GM18526 (cell line): Measurements from ENCODE around the gene LRRFIP2.

Experiments used
- POLR2A ChIP-seq: IDR thresholded peaks from 3 replicates; pipeline ENCODE4 v1.6.1; 2011; ENCODE audit not compliant: insufficient read length; ENCODE audit errors: extremely low read depth

LRRFIP2 gene

DNA sequence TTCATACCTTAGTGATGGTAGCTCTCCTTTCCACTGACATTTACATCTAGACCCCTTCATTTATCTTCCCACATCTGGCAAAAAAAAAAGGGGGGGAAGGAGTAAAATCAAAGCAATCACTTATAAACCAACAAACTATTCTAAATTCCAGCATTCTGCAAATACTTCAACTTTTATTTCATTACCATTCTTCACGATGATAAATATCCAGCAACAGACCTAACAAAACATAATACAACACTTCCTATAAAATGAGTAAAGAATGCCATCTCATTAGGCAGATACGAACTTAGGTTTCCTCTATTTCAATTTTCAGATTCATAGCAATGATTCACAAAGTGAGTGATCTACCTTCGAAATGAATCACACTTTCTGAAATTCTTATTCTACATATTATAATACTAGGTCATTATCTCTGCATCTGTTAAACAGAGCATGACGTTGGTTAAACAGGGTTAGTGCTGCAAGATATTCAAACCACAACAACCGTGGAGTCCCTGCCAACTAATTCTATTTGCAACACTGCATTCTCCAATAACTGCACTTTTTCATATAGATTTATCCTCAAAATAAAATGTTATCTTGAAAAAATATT, at the start of gene LRRFIP2:
Gene LRRFIP2, minus strand, starts transcription at position 51 of the 595 bp plus-strand sequence. CDS start 25,599 bp downstream, outside the sequence.
- TF ChIP-seq POLR2A = no peak

GRCh38 chr3:37223576-37223975, 49.2 kb upstream of the LRRFIP2 start:
- no peak for TF ChIP-seq POLR2A

- no peak for TF ChIP-seq POLR2A
Measured at GRCh38 chr3:37223141-37223558, 48.8 kb upstream of the LRRFIP2 start.

- no peak for TF ChIP-seq POLR2A
Measured at GRCh38 chr3:37221407-37221806, 47.0 kb upstream of the LRRFIP2 start.

GRCh38 chr3:37219266-37219665, 44.9 kb upstream of the LRRFIP2 start:
- TF ChIP-seq POLR2A = no peak

- no peak for TF ChIP-seq POLR2A
Measured at GRCh38 chr3:37218206-37218605, 43.8 kb upstream of the LRRFIP2 start.

DNA sequence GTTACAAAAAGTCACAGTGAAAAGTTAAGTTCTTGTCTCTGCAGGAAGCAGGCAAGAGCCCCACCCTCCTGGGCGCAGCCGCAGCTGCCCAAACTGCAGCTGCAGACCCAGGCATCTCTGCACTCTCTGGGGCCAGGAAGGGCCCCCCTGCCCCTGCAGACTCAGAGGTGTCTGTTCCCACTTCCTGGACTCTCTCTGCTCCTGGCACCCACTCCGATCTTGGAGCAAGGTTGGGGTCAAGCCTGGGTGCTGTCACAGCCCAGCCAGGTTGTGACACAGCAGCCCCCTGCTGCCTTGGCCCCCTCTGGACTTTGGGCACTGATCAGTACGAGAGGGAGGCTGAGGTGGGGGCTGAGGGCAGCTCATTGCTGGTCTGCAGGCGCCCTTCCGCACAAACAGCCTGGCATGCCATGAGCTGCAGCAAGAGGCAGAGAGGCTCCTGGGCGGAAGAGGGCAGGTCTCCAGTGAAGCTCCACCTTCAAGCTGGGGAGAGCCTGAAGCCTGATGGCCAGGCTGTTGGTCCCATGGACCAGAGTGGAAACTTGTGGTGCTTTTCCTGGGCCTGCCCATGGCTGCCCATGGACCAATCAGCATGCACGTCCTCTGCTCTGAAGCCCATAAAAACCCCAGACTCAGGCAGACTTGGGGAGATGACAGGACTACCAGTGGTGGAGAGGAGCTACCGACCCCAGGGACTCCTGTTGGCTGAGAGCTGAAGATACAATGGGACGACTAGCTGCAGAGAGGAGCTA, 42.9 kb upstream of the LRRFIP2 start:
- no peak for TF ChIP-seq POLR2A

DNA sequence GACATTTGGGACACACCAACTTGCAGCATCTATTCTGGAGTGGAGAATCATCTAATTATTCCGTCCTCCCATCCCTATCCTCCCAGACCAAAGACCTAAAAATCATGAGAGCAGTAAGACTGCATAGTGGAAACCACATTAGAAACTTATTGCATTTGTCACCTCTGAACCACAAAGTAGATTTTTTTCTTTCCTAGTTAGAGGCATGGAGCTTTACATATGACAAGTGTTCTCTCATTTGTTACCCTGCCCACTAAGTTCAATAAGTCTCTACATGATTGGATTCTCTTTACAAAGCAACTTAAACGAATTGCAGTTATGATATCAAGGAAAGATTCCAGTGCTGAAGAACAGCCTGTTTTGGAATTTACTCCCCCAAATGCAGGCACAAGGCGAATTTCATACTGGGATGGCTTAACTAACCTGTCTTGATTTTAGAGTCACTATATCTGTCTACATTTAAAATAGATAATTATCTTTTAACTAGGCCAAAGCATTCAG, 42.3 kb upstream of the LRRFIP2 start:
- TF ChIP-seq POLR2A = no peak

- no peak for TF ChIP-seq POLR2A
Measured at GRCh38 chr3:37214076-37214475, 39.7 kb upstream of the LRRFIP2 start.

DNA sequence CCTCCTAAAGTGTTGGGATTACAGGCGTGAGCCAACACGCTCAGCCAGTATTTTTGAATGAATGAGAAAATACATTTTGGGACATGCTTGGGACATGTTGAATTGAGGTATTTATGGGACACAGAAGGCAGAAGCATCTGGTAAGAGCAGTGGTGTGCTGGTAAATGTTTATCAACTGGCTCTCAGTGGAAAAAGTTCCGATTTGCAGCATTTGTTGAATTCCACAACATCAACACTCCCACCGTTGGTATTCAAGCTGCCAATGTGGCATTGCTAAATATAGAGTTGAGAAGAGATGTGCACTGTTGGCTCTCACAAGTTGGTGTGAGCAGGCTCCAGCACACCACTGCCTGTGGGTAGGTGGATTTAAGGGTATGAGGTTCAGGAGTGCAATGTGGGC, 35.8 kb upstream of the LRRFIP2 start:
- TF ChIP-seq POLR2A = no peak

DNA sequence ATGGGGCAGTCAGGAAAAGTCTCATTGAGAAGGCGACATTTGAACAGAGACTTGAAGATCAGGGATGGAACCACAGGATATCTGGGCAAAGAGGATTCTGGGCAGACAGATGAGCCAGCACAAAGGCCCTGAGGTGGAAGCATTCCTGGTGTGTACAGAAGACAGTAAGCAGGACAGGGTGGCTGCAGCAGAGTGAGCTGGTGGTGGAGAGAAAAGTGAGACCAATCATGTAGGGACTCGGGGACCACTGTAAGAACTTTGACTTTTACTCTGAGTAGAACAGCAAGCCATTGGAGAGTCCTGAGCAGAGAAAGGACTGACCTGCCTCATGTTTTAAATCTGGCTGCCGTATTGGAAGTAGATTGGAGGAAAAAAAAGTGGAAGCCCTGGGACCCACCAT, 29.9 kb upstream of the LRRFIP2 start:
- no peak for TF ChIP-seq POLR2A

DNA sequence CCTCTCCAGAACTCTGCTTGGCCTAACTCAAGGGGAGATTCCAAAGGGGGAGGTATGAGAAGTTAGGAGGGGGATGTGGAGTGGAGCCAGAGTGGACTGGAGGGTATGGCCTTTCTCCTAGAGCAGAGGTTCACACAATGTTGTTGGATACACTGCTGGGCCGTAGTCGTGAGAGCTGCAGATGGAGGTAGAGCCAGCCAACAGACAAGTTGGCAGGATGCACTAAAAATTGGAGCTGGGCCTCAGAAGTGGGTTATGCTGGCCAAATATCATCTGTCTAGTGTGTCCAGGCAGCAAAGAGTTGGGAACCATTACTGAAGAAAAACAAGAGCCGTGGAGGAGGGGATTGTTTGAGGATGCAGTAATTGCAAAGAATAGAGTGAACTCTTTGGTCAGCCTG, 27.7 kb upstream of the LRRFIP2 start:
- TF ChIP-seq POLR2A = no peak

DNA sequence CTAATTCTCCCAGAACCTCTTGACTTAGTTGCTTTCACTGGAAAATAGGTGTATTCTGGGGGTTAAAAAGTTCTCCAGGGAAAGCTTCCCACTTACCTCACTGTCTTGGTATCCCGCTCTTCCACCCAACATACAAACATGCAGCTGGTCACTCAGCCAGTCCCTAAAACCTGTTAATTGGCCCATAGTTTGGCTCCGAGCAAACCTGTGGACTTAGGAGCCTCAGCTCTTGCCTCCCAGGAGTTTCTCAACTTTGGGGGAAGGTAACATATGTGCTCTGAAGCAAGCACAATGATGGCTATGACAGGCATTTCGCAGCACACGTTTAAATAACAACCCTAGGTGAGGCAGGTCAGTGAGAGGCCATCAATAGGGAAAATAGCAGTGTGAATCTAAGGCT, 25.8 kb upstream of the LRRFIP2 start:
- TF ChIP-seq POLR2A = no peak

GRCh38 chr3:37198996-37199395, 24.6 kb upstream of the LRRFIP2 start:
- TF ChIP-seq POLR2A = no peak

DNA sequence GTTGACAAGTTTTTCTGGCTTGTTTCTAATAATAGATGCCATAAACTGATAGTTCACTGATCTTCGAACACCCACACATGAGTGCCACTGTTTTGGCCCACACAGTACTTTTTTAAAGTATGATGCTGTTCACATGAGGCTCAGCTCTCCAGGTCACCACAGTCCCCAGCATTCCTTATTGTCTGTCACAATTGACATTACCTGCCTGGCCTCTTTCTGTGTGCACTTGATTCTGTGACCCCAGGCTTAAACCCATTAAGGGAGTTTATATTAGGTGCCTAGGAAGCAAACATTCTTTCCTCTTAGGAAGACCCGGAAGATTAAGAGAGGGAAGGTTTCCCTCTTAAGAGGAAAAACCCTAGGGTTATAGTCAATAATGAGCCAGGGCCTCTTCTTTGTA, 24.2 kb upstream of the LRRFIP2 start:
- TF ChIP-seq POLR2A = no peak

GRCh38 chr3:37197810-37198371, 23.5 kb upstream of the LRRFIP2 start:
- TF ChIP-seq POLR2A = no peak
